WTC11 (cell line): ENCODE data around the gene CDKL5. TPM values are rescaled to one million over a fixed set of nuclear protein-coding genes. Genes with fewer than 3 reads are reported as not detected.

Source experiments
- ATAC-seq: fragments of 200-7000 bp; cut with Tn5 transposase; 2 replicates; pipeline ENCODE4 v1.10.0; 2021; ENCODE audit warnings: mild to moderate bottlenecking, moderate library complexity
- CTCF ChIA-PET: fragments of 300-600 bp; sonication (Branson Sonifier 250); formaldehyde crosslinking; loops from one replicate; lab custom pipeline; 2021; ENCODE audit warnings: antibody characterized with exemption; lab: Charles Lee
- POLR2A ChIA-PET: fragments of 350-600 bp; sonication (Branson Sonifier 250); formaldehyde crosslinking; loops from one replicate; lab custom pipeline; 2021; ENCODE audit warnings: antibody characterized with exemption; lab: Charles Lee
- DNase-seq: peaks from one replicate; pipeline ENCODE4 v3.0.0; 2021; ENCODE audit warnings: low spot score
- H3K27ac Mint-ChIP-seq: 2 replicates; pipeline ENCODE4 v1.8.0; 2021; ENCODE audit warnings: mixed read lengths
- H3K27me3 Mint-ChIP-seq: 2 replicates; pipeline ENCODE4 v1.8.0; 2021; ENCODE audit warnings: low read depth, mild to moderate bottlenecking, moderate library complexity, mixed read lengths
- H3K36me3 Mint-ChIP-seq: 2 replicates; pipeline ENCODE4 v1.8.0; 2021; ENCODE audit warnings: mixed read lengths
- H3K4me1 Mint-ChIP-seq: 2 replicates; pipeline ENCODE4 v1.8.0; 2022; ENCODE audit warnings: mixed read lengths
- H3K4me3 Mint-ChIP-seq: 2 replicates; pipeline ENCODE4 v1.8.0; 2021; ENCODE audit warnings: mild to moderate bottlenecking, moderate library complexity, mixed read lengths
- H3K9me3 Mint-ChIP-seq: 2 replicates; pipeline ENCODE4 v1.8.0; 2021; ENCODE audit warnings: mixed read lengths
- CTCF ChIP-seq: fragments of 200-600 bp; IDR thresholded peaks from 2 replicates; pipeline ENCODE4 v1.8.0; 2022; ENCODE audit warnings: antibody characterized with exemption
- GRHL2 ChIP-seq: fragments of 250-450 bp; sonication (Bioruptor Pico); IDR thresholded peaks from 2 replicates; pipeline ENCODE4 v1.8.0; 2022; ENCODE audit warnings: mild to moderate bottlenecking, moderate library complexity; ENCODE audit not compliant: insufficient replicate concordance, severe bottlenecking
- MLX ChIP-seq: sonication (generic); formaldehyde crosslinking; IDR thresholded peaks from 2 replicates; pipeline ENCODE4 v1.8.1; 2023; ENCODE audit warnings: mild to moderate bottlenecking, missing genetic modification reagents, moderate library complexity
- PRDM15 ChIP-seq: sonication (generic); formaldehyde crosslinking; IDR thresholded peaks from 2 replicates; pipeline ENCODE4 v1.8.0; 2022; ENCODE audit warnings: missing genetic modification reagents
- SP1 ChIP-seq: sonication (generic); formaldehyde crosslinking; conservative IDR thresholded peaks from 2 replicates; pipeline ENCODE4 v1.8.1; 2022; ENCODE audit warnings: missing genetic modification reagents
- TP53 ChIP-seq: sonication (generic); formaldehyde crosslinking; IDR thresholded peaks from 2 replicates; pipeline ENCODE4 v1.8.1; 2023; ENCODE audit warnings: mild to moderate bottlenecking, missing genetic modification reagents
- USF1 ChIP-seq: sonication (generic); formaldehyde crosslinking; IDR thresholded peaks from 2 replicates; pipeline ENCODE4 v1.8.0; 2022; ENCODE audit warnings: mild to moderate bottlenecking, missing genetic modification reagents
- ZBTB43 ChIP-seq: sonication (generic); formaldehyde crosslinking; IDR thresholded peaks from 2 replicates; pipeline ENCODE4 v1.8.1; 2023; ENCODE audit warnings: mild to moderate bottlenecking, missing genetic modification reagents
- ZNF121 ChIP-seq: sonication (generic); formaldehyde crosslinking; IDR thresholded peaks from 2 replicates; pipeline ENCODE4 v1.8.0; 2023; ENCODE audit warnings: missing genetic modification reagents
- ZSCAN18 ChIP-seq: fragments of 250-450 bp; sonication (Bioruptor Pico); IDR thresholded peaks from 2 replicates; pipeline ENCODE4 v2.1.2; 2022; ENCODE audit warnings: mild to moderate bottlenecking, moderate library complexity
- total RNA-seq: library from RNA; stranded (reverse); gene quantifications from 3 replicates; pipeline ENCODE4 v1.2.3, GENCODE V29; 2021

CDKL5 gene
- total RNA-seq, 1 experiment from 2014 or later, result 13.6 TPM

- Mint-ChIP-seq H3K4me3 (no peak overlapping the region), H3K27me3 (no peaks in the 10 kb centered on the region), H3K9me3 (no peaks in the 10 kb centered on the region), H3K27ac (no peak overlapping the region), H3K4me1 (peaks cover 3% of the 10 kb centered on the region; the same call in 1 of the 2 replicates), H3K36me3 (no peaks in the 10 kb centered on the region)
- no peak for TF ChIP-seq ZNF121 (CRISPR knock-in tag)
- no peak for TF ChIP-seq GRHL2 (CRISPR knock-in tag)
- no peak for TF ChIP-seq SP1
- no peak for TF ChIP-seq ZBTB43 (CRISPR knock-in tag)
- no peak for DNase-seq
- POLR2A ChIA-PET, result no interaction called here
- no peak for ATAC-seq
- CTCF ChIA-PET, result no interaction called here
Measured at GRCh38 chrX:18455384-18455783, 30.0 kb downstream of the CDKL5 start.

GRCh38 chrX:18457000-18457399, 31.6 kb downstream of the CDKL5 start:
- Mint-ChIP-seq H3K27ac (no peak overlapping the region), H3K9me3 (no peaks in the 10 kb centered on the region), H3K27me3 (no peaks in the 10 kb centered on the region), H3K36me3 (no peaks in the 10 kb centered on the region), H3K4me1 (peaks cover 17% of the 10 kb centered on the region), H3K4me3 (no peak overlapping the region)
- CTCF ChIA-PET, result no interaction called here
- ATAC-seq (no peak), DNase-seq (no peak)
- TF ChIP-seq TP53 (CRISPR knock-in tag) (no peak), ZSCAN18 (CRISPR knock-in tag) (no peak)
- POLR2A ChIA-PET, result no interaction called here

GRCh38 chrX:18461431-18461830, 36.0 kb downstream of the CDKL5 start:
- no peak for ATAC-seq
- no peak for TF ChIP-seq USF1 (CRISPR knock-in tag)
- TF ChIP-seq MLX, result no peak
- H3K4me1 Mint-ChIP-seq, result peaks cover 23% of the 10 kb centered on the region
- H3K9me3 Mint-ChIP-seq, result no peaks in the 10 kb centered on the region
- DNase-seq, result no peak
- ChIA-PET POLR2A (no interaction called here), CTCF (no interaction called here)
- peak overlapping the region; percentile 40 for H3K27ac Mint-ChIP-seq
- H3K4me3 Mint-ChIP-seq, result peak overlapping the region; percentile 39; the same call in 1 of the 2 replicates
- no peaks in the 10 kb centered on the region for H3K36me3 Mint-ChIP-seq
- no peaks in the 10 kb centered on the region for H3K27me3 Mint-ChIP-seq

GRCh38 chrX:18464499-18464898, 39.1 kb downstream of the CDKL5 start:
- H3K4me1 Mint-ChIP-seq, result peaks cover 32% of the 10 kb centered on the region
- ChIA-PET POLR2A (no interaction called here), CTCF (no interaction called here)
- H3K27ac Mint-ChIP-seq, result no peak overlapping the region
- TF ChIP-seq PRDM15 (CRISPR knock-in tag) (no peak), CTCF (no peak)
- TF ChIP-seq, all 79 proteins: peak for 0
- H3K36me3 Mint-ChIP-seq, result no peaks in the 10 kb centered on the region
- H3K4me3 Mint-ChIP-seq, result no peak overlapping the region
- ATAC-seq (no peak), DNase-seq (no peak)
- no peaks in the 10 kb centered on the region for H3K9me3 Mint-ChIP-seq
- H3K27me3 Mint-ChIP-seq, result no peaks in the 10 kb centered on the region
